ENCODE measurements around the gene TMCC2.

GRCh38 chr1:205301842-205302588 is 74.3 kb downstream of the TMCC2 start:
- TF ChIP-seq POLR2A (IDR thresholded peaks at IDR 0.05) (no peak), CTCF (IDR thresholded peaks at IDR 0.05 in 8 of 11, conservative IDR thresholded peaks at IDR 0.05 in 3 of 11) (no peak), POLR2AphosphoS5 (IDR thresholded peaks at IDR 0.05) (no peak)

Measured in spleen (tissue), 7 donors.